ENCODE results near the gene B4GALT5. TPM values are rescaled to one million over a fixed set of nuclear protein-coding genes. Genes with fewer than 3 reads are reported as not detected.

B4GALT5 gene
- total RNA-seq, 3 donors from 2014 or later (not counting 1 experiment from before 2014, with no cell fraction given) = 15.5 to 29.1 (median 28.6) TPM

- H3K27me3 ChIP-seq (ENCODE audit: control insufficient read depth, insufficient read depth, low read length) = no peaks in the 10 kb centered on the region
- intact Hi-C loops (cut with micrococcal nuclease) = no loop called here
- no peak for ATAC-seq
- no peak overlapping the region for H3K27ac ChIP-seq (ENCODE audit: low read length)
- H3K4me1 ChIP-seq (ENCODE audit: control insufficient read depth, insufficient read depth, low read length) = no peaks in the 10 kb centered on the region
- no peak for TF ChIP-seq CTCF (IDR thresholded peaks at IDR 0.05)
- H3K9me3 ChIP-seq (ENCODE audit: control insufficient read depth, insufficient read depth, low read length) = no peaks in the 10 kb centered on the region
- peaks cover 26% of the 10 kb centered on the region for H3K36me3 ChIP-seq (ENCODE audit: control insufficient read depth, insufficient read depth, low read length)
- peaks cover 21% of the 10 kb centered on the region for H3K36me3 Mint-ChIP-seq
- H3K27ac Mint-ChIP-seq = peak overlapping the region in 1 of 2 donors; percentile 39
- H3K9me3 Mint-ChIP-seq = no peaks in the 10 kb centered on the region
- peaks cover 4 to 20% of the 10 kb centered on the region in 2 donors for H3K4me1 Mint-ChIP-seq
- DNase-seq = no peak
- no peak overlapping the region for H3K4me3 ChIP-seq (ENCODE audit: low read length)
- no peak overlapping the region for H3K4me3 Mint-ChIP-seq
- 96% methylated on average over 8 of the region's 8 CpGs for WGBS (ENCODE audit: insufficient coverage)
- no peaks in the 10 kb centered on the region for H3K27me3 Mint-ChIP-seq (ENCODE audit: low read depth in 2 of 2)
Measured at GRCh38 chr20:49653925-49654434, 59.7 kb downstream of the B4GALT5 start.

GRCh38 chr20:49649672-49650071, 64.0 kb downstream of the B4GALT5 start:
- no peaks in the 10 kb centered on the region for H3K9me3 ChIP-seq (ENCODE audit: control insufficient read depth, insufficient read depth, low read length)
- no peak for ATAC-seq
- peaks cover 27% of the 10 kb centered on the region for H3K36me3 Mint-ChIP-seq
- H3K4me3 Mint-ChIP-seq = no peak overlapping the region
- no peak for DNase-seq
- H3K4me1 ChIP-seq (ENCODE audit: control insufficient read depth, insufficient read depth, low read length) = no peaks in the 10 kb centered on the region
- H3K4me1 Mint-ChIP-seq = peaks cover 0 to 14% of the 10 kb centered on the region in 2 donors
- peaks cover 41% of the 10 kb centered on the region for H3K36me3 ChIP-seq (ENCODE audit: control insufficient read depth, insufficient read depth, low read length)
- H3K27me3 ChIP-seq (ENCODE audit: control insufficient read depth, insufficient read depth, low read length) = no peaks in the 10 kb centered on the region
- intact Hi-C loops (cut with micrococcal nuclease) = no loop called here
- no peak for TF ChIP-seq CTCF (IDR thresholded peaks at IDR 0.05)
- H3K27ac ChIP-seq (ENCODE audit: low read length) = no peak overlapping the region
- 97% methylated on average over 3 of the region's 3 CpGs for WGBS (ENCODE audit: insufficient coverage)
- H3K27ac Mint-ChIP-seq = no peak overlapping the region
- no peaks in the 10 kb centered on the region for H3K9me3 Mint-ChIP-seq
- no peak overlapping the region for H3K4me3 ChIP-seq (ENCODE audit: low read length)
- no peaks in the 10 kb centered on the region for H3K27me3 Mint-ChIP-seq (ENCODE audit: low read depth in 2 of 2)

GRCh38 chr20:49647550-49647949, 66.1 kb downstream of the B4GALT5 start:
- intact Hi-C loops (cut with micrococcal nuclease) = no loop called here
- no peak overlapping the region for H3K27ac ChIP-seq (ENCODE audit: low read length)
- H3K4me1 Mint-ChIP-seq = peaks cover 0 to 10% of the 10 kb centered on the region in 2 donors
- TF ChIP-seq CTCF (IDR thresholded peaks at IDR 0.05) = no peak
- no peaks in the 10 kb centered on the region for H3K9me3 Mint-ChIP-seq
- peaks cover 42% of the 10 kb centered on the region for H3K36me3 ChIP-seq (ENCODE audit: control insufficient read depth, insufficient read depth, low read length)
- no peak overlapping the region for H3K4me3 Mint-ChIP-seq
- no peaks in the 10 kb centered on the region for H3K9me3 ChIP-seq (ENCODE audit: control insufficient read depth, insufficient read depth, low read length)
- peak overlapping the region in 1 of 2 donors; percentile 8 for H3K27ac Mint-ChIP-seq
- H3K36me3 Mint-ChIP-seq = peaks cover 13% of the 10 kb centered on the region
- DNase-seq (no peak), ATAC-seq (no peak)
- no peaks in the 10 kb centered on the region for H3K27me3 ChIP-seq (ENCODE audit: control insufficient read depth, insufficient read depth, low read length)
- peaks cover under 1% of the 10 kb centered on the region for H3K4me1 ChIP-seq (ENCODE audit: control insufficient read depth, insufficient read depth, low read length)
- H3K27me3 Mint-ChIP-seq (ENCODE audit: low read depth in 2 of 2) = no peaks in the 10 kb centered on the region
- H3K4me3 ChIP-seq (ENCODE audit: low read length) = no peak overlapping the region
- WGBS (ENCODE audit: insufficient coverage) = 95% methylated on average over 5 of the region's 6 CpGs

- ATAC-seq (no peak), DNase-seq (no peak)
- intact Hi-C loops (cut with micrococcal nuclease) = no loop called here
- WGBS (ENCODE audit: insufficient coverage) = 100% methylated on average over 1 of the region's 2 CpGs
- no peaks in the 10 kb centered on the region for H3K9me3 Mint-ChIP-seq
- Histone ChIP-seq H3K27ac (ENCODE audit: low read length) (no peak overlapping the region), H3K27me3 (ENCODE audit: control insufficient read depth, insufficient read depth, low read length) (no peaks in the 10 kb centered on the region), H3K4me3 (ENCODE audit: low read length) (no peak overlapping the region), H3K4me1 (ENCODE audit: control insufficient read depth, insufficient read depth, low read length) (peaks cover 9% of the 10 kb centered on the region), H3K36me3 (ENCODE audit: control insufficient read depth, insufficient read depth, low read length) (peaks cover 50% of the 10 kb centered on the region), H3K9me3 (ENCODE audit: control insufficient read depth, insufficient read depth, low read length) (no peaks in the 10 kb centered on the region)
- no peak overlapping the region for H3K4me3 Mint-ChIP-seq
- H3K27me3 Mint-ChIP-seq (ENCODE audit: low read depth in 2 of 2) = no peaks in the 10 kb centered on the region
- H3K4me1 Mint-ChIP-seq = peaks cover 9 to 19% of the 10 kb centered on the region in 2 donors
- no peak for TF ChIP-seq CTCF (IDR thresholded peaks at IDR 0.05)
- H3K36me3 Mint-ChIP-seq = peaks cover 13% of the 10 kb centered on the region
- H3K27ac Mint-ChIP-seq = no peak overlapping the region
Measured at GRCh38 chr20:49646528-49646927, 67.2 kb downstream of the B4GALT5 start.

Measured in natural killer cell (primary cell).